SK-N-MC (cell line): Measurements from ENCODE around the gene CACNB4.

Experiments
- DNase-seq: peaks from one replicate; pipeline ENCODE4 v3.0.0-alpha.2; 2011; ENCODE audit warnings: low read depth, low spot score
- H3K27ac ChIP-seq: fragments of 200-600 bp; sonication (generic); 2 replicates; pipeline ENCODE4 v1.5.1; 2016; ENCODE audit warnings: mixed run types
- H3K36me3 ChIP-seq: fragments of 200-600 bp; sonication (generic); 2 replicates; pipeline ENCODE4 v1.6.1; 2017; ENCODE audit warnings: antibody characterized with exemption, low read length, mixed read lengths; ENCODE audit not compliant: insufficient read depth
- H3K4me3 ChIP-seq: fragments of 200-600 bp; sonication (generic); 2 replicates; pipeline ENCODE4 v1.5.1; 2016
- H3K9ac ChIP-seq: fragments of 200-600 bp; sonication (generic); 2 replicates; pipeline ENCODE4 v1.8.0; 2017; ENCODE audit warnings: mixed run types, mixed read lengths; ENCODE audit not compliant: insufficient read length
- H3K9me3 ChIP-seq: fragments of 200-600 bp; sonication (generic); 2 replicates; pipeline ENCODE4 v1.6.1; 2017; ENCODE audit warnings: low read depth, mild to moderate bottlenecking, antibody characterized with exemption, low read length, moderate library complexity, mixed read lengths
- EZH2 ChIP-seq: fragments of 200-600 bp; sonication (generic); IDR thresholded peaks from one replicate; pipeline ENCODE4 v1.6.1; 2017; ENCODE audit warnings: antibody characterized with exemption
- FOXP2 ChIP-seq: optimal IDR thresholded peaks from 2 replicates; pipeline ENCODE3; 2011; ENCODE audit warnings: mild to moderate bottlenecking, moderate library complexity; ENCODE audit not compliant: insufficient read depth; ENCODE audit errors: extremely low read length, control extremely low read depth
- POLR2AphosphoS5 ChIP-seq: IDR thresholded peaks from 2 replicates; pipeline ENCODE4 v1.6.1; 2012; ENCODE audit warnings: mild to moderate bottlenecking, low read depth, low read length, borderline replicate concordance

The CACNB4 gene

DNA sequence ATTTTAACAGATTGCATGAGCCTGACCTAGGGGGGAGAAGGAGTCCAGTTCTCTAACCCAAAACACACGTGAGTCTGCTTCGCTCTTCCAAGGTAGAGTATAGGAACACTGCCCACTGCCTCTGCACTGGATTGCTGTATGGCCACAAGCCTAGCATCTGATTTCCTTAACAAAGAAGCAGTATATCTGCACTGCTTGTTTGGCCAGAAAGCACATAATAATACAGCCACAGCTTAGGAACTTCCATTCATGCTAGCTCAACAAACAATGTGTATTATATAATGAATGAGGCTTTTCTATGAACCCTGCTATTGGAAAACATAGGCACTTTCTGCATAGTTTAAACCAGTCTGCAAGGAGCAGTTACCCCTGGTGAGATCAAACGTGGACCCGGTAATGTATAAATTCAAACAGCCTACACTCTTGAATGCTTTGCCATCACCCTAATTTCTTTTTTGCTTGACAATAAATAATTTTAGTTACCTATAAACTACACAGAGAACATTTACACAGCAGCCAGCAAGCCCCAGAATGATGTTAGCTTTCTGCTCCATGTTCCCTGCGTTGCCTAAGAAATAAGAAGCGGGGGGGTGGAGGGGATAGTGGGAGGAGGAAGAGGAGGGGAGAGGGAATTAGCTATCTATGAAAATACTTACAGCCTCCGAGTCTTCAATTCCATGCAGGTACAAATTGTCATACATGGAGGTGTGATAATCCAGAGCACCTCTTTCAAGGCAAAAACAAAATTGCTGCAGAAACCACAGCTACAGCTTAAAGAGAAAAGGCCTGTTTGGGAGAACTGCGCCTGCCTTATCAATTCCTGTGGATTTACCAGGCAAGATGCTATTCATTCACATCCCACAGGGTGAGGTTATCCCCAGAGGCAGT is 125.6 kb downstream of the CACNB4 start:
- Histone ChIP-seq H3K9me3 (no peaks in the 10 kb centered on the region), H3K4me3 (no peak overlapping the region), H3K27ac (no peak overlapping the region), H3K9ac (no peak overlapping the region), H3K36me3 (no peaks in the 10 kb centered on the region)
- no peak for DNase-seq
- TF ChIP-seq FOXP2 (no peak), EZH2 (no peak), POLR2AphosphoS5 (no peak)

DNA sequence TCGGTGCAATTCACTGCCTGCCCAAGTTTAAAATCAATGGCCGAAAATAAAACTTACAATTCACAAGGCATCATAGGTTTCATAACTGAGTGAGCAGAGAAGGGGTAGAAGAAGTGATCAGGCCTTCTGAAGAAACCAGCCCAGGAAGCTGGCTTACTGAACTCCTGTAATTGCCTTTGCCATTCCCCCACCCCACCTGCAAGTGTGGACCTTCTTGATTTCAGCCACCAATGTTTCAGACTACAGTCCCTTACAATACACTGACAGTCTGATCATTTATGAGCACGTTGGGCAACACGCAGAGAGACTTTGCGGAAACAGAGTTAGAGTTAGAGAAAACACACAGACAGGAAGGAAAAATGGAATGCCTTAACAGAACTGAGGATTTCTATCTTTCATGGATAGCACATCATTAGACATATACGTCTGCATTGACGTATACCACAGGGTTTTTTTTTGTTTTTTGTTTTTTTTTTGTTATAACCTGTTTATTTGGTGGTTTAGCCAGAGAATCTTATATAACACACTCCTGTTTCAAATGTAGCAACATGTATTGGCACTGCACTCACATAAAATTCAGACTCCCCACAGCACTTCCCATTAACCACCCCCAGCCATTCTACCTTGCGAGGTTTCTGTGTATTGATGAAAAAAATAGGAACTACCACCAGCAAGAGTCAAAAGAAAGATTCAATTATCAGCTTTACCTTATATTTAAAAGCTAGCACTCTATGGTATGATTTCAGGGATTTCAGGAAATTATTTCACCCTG is 126.4 kb downstream of the CACNB4 start:
- H3K9me3 ChIP-seq, result no peaks in the 10 kb centered on the region
- H3K36me3 ChIP-seq, result no peaks in the 10 kb centered on the region
- no peak overlapping the region for H3K4me3 ChIP-seq
- no peak for TF ChIP-seq POLR2AphosphoS5
- no peak overlapping the region for H3K9ac ChIP-seq
- no peak for DNase-seq
- no peak overlapping the region for H3K27ac ChIP-seq

GRCh38 chr2:151971301-151972051 is 127.4 kb downstream of the CACNB4 start:
- TF ChIP-seq POLR2AphosphoS5 (no peak), EZH2 (no peak), FOXP2 (no peak)
- DNase-seq, result no peak
- H3K27ac ChIP-seq, result no peak overlapping the region

DNA sequence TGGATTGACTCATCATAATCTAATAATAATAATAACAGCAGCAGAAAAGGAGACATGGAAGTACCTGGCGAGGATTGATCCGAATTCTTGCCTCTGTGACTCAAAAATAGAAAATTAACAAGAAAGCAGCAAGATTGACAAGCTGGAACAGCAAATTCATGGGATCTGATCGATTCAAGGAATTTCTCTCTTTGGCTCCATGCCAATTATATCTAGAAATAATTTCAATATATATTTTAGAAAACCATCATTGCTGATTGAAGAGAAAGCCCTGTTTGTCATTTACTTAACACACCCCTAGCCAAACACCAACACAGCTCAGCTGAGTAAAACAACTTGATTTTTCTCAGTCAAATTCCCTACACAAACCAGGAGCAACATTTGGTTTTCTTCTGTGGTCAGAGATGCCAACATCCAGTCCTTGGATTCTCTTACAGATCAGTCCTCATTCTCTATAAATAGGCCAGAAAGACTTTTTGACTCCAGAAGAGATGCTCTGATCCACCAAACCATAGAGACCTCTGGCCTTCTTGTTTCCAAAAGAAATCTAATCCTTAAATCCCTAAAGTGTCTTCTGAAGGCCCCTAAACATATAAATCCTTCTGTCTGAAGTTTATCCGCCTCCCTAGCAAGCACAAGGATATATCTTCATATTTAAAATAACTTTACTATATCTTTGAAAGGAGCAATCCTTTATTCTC is 129.9 kb downstream of the CACNB4 start:
- Histone ChIP-seq H3K9me3 (no peaks in the 10 kb centered on the region), H3K36me3 (no peaks in the 10 kb centered on the region), H3K4me3 (no peak overlapping the region), H3K27ac (no peak overlapping the region), H3K9ac (no peak overlapping the region)
- TF ChIP-seq EZH2 (no peak), FOXP2 (no peak), POLR2AphosphoS5 (no peak)
- DNase-seq, result no peak

More at GRCh38 chr2:151971301-151972051, 127.4 kb downstream of the CACNB4 start:
- no peaks in the 10 kb centered on the region for H3K9me3 ChIP-seq
- no peak overlapping the region for H3K4me3 ChIP-seq
- H3K36me3 ChIP-seq, result no peaks in the 10 kb centered on the region
- H3K9ac ChIP-seq, result no peak overlapping the region

GRCh38 chr2:151967829-151968722 is 130.8 kb downstream of the CACNB4 start:
- TF ChIP-seq POLR2AphosphoS5 (no peak), EZH2 (no peak), FOXP2 (no peak)
- H3K4me3 ChIP-seq, result no peak overlapping the region
- no peaks in the 10 kb centered on the region for H3K36me3 ChIP-seq
- H3K9ac ChIP-seq, result no peak overlapping the region
- no peaks in the 10 kb centered on the region for H3K9me3 ChIP-seq
- DNase-seq, result no peak
- H3K27ac ChIP-seq, result no peak overlapping the region

DNA sequence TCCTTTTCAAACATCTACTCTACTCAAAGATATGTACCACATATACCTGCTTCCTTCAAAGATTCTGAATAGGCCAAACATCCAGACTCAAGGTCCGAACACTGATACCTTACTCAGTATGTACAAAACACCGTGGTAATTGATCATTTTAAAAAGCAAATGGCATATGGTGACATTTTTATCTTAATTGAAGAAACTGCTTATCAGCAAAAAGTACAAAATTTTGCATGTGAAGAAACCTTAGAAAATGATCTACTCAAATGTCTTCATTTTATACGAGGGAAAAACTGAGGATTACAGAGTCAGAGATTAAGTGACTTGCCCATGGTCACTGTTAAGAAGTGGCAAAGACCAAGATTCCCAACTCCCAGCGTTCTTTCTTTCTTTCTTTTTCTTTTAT is 133.0 kb downstream of the CACNB4 start:
- TF ChIP-seq EZH2 (no peak), POLR2AphosphoS5 (no peak), FOXP2 (no peak)
- Histone ChIP-seq H3K4me3 (no peak overlapping the region), H3K9me3 (no peaks in the 10 kb centered on the region), H3K9ac (no peak overlapping the region), H3K27ac (no peak overlapping the region), H3K36me3 (no peaks in the 10 kb centered on the region)
- DNase-seq, result no peak

GRCh38 chr2:151961558-151961957 is 137.3 kb downstream of the CACNB4 start:
- TF ChIP-seq FOXP2 (no peak), EZH2 (no peak)
- Histone ChIP-seq H3K27ac (no peak overlapping the region), H3K9ac (no peak overlapping the region), H3K9me3 (no peaks in the 10 kb centered on the region), H3K4me3 (no peak overlapping the region), H3K36me3 (no peaks in the 10 kb centered on the region)
- no peak for DNase-seq
